ENCODE results near the gene XXYLT1. TPM values are rescaled to one million over a fixed set of nuclear protein-coding genes. Genes with fewer than 3 reads are reported as not detected.
"Not testable (repeated sequence)": the region's sequence is repeated elsewhere in the genome, so short reads cannot be mapped to it uniquely, and the experiment has no call there.

Gene XXYLT1
- polyA plus RNA-seq, 4 donors: 28.9 to 35.7 (median 31.3) TPM

DNA sequence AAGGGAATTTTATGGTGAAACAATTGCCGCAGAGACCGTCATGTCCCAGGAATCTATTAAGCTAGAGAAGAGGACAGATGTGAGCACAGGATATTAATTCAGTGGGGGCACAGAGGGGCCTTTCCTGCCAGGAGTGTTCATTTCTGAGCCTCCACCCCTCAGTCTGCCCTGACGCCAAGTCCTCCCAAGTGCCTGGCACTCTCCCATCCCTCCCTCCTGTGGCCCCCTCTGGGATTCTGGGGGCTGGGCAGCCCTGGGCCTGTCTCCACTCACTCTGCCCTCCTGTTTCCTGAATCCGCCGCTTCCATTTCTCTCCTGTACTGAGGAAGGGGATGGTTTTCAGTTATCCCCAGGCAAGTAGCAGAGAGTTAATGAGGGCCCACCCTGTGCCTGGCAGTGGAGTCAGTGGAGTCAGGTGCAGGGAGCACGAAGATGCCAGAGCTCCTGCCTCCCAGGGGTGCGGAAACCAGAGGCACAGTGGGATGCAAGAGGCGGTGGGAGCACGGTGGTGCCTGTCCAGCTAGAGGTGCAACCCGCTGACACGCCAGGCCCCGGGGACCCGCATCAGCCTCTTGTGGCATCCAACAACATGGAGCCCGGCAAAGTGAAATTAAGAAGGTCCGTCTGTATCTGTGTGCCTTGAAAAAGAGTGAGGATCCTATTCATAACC lies 212.5 kb downstream of the XXYLT1 start:
- DNase-seq (ENCODE audit: low read depth in 4 of 4, low spot score in 3 of 4): no peak

DNA sequence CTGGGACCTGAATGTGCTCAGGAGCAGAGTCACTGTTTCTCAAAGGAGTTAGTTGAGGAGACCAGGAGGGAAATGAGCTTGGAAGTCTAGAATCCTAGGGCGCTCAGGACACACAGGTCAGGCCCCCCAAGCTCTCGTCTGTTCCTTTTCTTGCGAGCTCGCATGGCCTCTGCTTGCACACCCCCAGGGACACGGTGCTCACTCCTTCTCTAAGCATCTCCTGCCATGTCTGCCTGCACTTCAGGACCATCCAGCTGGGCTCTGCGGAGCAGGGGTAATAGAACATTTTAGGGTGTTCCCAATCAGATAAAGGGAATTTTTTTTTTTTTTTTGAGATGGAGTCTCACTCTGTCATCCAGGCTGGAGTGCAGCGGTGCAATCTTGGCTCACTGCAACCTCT lies 213.2 kb downstream of the XXYLT1 start:
- no peak for DNase-seq (ENCODE audit: low read depth in 4 of 4, low spot score in 3 of 4)

DNA sequence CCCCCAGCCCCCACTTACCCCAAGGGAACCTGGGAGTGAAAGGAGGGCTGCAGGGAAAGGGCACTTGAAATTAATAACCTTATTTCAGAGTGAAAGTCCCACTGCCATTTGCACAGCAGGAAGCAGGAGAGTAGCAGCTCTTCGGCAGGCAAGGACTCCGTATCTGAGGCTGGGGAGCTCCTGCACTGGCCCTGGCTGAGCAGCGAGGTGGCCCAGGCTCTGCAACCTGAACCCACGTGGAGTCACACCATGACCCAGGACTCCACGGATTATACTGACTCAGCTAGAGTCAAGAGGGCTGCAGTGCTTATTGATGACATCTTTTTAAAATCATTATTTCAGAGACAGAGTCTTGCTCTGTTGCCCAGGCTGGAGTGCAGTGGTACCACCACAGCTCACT lies 214.5 kb downstream of the XXYLT1 start:
- DNase-seq (ENCODE audit: low read depth in 4 of 4, low spot score in 3 of 4): no peak

DNA sequence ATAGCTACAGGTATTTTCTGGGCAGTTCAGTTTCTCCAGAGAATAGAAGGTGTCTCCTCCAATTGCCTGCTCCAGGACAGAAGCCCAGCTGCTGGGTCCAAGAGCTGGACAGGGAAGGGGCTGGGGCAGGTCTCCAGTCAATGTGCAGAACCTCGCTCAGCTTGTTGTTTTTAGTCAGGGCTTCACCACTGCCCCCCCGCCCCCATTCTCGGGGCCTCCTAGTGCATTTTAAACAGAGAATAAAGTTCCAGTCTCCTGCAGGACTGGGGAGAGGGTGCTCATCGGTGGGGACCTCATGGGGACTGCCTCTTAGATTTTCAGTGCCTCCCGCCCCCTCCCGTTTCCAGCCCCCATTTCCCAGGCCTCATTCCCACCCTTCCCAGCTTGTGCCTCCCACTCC lies 216.6 kb downstream of the XXYLT1 start:
- DNase-seq (ENCODE audit: low read depth in 4 of 4, low spot score in 3 of 4): no peak

DNA sequence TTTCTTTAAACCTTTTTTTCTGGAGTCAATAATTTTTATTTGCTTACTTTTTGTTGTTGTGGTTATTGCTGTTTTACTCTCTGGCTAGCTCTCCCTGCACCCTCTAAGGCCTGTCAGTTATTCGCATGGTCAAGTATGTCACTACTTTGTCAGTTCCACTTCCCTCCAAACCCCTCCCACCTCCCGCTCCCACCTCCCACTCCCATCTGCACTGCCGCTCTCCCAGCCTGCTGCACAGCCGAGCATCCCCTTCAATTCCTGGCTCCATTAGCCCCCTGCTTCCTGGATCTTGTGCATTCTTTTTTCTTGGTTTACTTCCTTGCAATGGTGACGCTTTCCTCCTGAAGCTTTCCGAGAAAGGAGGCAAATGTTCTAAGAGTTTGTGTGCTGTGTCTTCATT lies 218.0 kb downstream of the XXYLT1 start:
- no peak for DNase-seq (ENCODE audit: low read depth in 4 of 4, low spot score in 3 of 4)

DNA sequence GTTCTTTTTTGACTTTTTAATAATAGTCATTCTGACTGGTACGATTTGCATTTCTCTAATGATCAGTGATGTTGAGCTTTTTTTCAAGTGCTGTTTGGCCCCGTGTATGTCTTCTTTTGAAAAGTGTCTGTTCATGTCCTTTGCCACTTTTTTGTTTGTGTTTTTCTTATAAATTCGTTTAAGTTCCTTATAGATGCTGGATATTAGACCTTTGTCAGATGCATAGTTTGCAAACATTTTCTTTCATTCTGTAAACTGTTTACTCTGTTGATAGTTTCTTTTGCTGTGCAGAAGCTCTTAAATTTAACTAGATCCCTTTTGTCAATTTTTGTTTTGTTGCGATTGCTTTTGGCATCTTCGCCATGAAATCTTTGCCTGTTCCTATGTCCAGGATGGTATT lies 220.7 kb downstream of the XXYLT1 start:
- not testable (repeated sequence) for DNase-seq (ENCODE audit: low read depth in 4 of 4, low spot score in 3 of 4)

DNA sequence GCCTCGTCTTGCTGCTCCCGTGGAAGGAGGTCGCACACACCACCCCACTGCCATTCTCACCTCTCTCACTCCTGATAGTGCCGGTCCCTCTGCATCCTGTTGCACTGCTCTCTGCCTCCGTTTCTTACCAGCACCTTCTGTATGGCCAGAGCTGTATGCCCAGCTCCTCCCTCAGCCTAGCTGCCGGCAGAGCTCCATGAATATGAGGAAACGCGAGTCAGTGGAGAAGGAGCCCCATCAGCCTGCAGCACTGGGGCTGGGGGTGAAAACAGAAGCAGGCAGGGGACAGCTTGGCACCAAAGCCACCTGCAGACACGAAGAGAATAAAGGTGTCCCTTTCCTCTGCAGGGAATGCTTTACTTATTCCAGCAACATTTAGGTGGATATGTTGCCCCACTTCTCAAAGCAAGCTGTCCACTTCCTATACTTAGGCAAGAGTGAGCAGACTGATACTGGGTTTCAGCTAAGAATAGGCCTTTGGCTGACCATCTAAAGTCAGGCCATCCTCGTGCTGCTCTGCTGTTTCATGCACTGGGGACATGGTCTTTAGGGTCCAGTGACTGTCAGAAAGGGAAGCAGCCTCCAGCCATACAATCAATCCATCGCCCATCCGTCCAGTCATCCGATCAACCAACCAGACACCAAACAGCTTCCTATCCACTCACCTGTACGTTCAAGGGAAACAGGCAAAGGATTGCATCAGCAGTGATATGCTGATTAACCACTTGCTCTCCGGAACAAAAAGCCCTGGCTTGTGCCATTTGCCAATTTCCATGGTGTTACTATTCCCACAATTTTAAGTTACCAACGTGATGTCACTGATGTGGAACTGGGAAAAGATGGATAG lies 222.7 kb downstream of the XXYLT1 start:
- no peak for DNase-seq (ENCODE audit: low read depth in 4 of 4, low spot score in 3 of 4)

DNA sequence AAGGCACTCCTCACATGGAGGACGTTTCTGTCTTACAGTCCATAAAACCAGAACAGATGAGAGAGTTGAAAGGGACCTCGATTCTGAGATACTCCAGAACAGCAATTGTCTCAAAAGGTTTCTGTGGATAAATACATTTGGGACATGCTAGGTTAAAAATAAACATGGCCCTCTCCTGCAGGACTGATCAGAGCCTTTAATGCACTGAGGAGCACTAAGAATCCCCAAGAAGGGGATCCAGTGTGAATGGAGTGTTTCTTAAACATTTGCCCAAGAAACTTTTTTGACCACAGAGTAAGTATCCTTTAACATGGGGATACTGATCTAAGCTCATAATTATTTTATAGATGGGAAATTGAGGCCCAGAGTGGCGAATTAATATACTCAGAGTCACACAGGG lies 223.4 kb downstream of the XXYLT1 start:
- DNase-seq (ENCODE audit: low read depth in 4 of 4, low spot score in 3 of 4): no peak

DNA sequence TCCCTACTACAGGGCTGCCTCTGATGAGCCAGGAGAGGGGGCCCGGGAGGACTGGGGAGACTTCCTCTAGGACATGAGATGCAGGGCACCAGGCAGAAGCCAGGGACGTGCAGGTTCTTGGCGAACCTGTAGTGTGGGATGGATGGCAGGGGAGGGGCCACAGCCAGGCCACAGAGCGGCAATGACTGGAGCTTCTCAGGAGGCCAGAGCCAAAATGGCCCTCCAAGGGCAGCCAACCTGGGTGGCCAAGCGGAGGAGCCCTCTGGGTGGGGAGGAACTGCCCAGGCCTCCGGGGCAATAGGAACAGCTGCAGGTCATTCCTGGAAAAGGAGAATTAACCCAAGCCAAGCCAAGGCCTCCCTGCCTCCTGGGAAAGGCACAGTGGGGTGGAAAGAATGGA lies 224.5 kb downstream of the XXYLT1 start:
- DNase-seq (ENCODE audit: low read depth in 4 of 4, low spot score in 3 of 4): no peak

DNA sequence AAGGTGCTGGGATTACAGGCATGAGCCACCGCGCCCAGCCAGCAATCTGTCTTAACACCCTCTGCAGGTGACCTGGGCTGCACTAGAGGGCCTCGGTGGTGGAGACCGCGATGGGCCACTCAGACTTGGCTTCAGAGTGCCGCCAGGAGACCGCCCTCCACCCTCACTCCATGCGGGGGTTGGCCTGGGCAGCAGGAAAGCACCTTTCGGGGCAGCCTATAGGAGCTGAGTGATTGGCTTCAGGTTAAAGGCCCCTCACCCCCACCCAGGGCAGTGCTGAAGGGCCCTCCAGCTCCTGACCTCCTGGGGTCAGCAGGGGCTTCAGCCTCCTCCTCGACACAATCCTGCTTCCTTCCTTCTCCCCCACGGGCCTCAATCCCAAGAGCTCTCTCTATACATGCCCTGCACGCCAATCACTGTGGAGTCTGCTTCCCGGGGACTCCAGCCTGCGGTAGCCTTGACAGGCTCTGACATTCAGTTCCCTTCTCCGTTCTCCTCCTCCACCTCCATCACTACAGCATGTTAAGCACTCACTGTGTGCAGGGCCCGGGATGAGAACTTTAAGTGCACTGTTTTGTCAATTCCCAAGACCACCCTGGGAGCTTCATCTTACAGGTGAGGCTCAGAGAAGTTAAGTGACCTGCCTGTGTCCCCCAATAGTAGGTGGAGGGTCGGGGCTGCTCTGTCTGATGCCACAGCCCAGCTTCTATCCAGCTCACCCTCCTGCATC lies 225.3 kb downstream of the XXYLT1 start:
- DNase-seq (ENCODE audit: low read depth in 4 of 4, low spot score in 3 of 4): no peak

DNA sequence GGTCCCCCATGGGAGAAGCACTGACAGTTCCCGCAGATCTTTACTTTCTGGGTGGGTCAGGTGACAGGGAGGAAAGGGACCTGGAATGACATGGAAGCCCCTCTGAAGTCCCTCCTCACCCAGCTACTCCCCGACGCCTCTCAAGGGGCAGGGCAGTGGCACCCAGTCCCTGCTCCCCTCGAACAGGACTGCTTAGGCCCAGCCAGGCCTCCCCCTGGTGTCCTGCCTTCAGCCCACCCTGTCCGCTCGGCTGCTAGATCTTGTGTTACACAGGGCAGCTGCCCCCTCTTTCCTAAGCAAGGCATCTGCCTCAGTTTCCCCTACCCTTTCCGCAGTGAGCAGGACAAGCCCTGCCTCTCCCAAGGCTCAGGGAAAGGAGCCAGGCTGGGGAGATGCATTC lies 226.5 kb downstream of the XXYLT1 start:
- DNase-seq (ENCODE audit: low read depth in 4 of 4, low spot score in 3 of 4): no peak

DNA sequence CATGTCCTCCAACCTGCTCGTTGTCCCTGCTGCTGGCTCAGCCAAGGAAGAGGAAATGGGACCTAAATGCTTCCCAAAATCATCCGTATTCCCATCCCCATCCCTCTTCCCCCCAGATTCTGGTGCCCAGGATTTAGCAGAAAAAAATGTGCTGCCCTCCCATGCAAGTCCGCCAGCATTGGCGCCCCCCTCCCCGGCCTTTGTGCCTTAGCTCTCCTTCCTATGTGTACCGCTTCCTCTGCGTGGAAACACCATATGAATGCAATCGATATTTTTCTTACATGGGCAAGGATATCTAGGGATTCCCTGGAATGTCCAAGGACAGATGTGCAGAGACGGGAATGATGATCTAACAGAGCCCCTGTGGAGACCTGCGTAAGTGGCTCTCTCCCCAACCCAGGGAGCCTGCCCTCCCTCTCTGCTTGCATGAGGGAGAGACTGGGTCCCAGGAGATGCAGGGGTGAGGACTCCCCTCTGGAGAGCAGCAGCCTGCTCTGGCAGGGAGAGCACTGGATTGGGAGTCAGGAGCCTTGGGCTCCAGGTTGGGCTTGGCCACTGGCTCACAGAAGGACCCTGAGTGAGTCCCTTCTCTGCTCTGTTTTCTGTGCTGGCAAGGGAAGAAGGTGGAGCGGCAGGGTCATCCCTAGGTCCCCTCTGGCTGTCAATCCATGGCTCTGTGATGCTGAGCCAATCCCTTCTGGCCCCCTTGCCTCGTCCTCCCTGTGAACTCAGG lies 227.2 kb downstream of the XXYLT1 start:
- no peak for DNase-seq (ENCODE audit: low read depth in 4 of 4, low spot score in 3 of 4)

DNA sequence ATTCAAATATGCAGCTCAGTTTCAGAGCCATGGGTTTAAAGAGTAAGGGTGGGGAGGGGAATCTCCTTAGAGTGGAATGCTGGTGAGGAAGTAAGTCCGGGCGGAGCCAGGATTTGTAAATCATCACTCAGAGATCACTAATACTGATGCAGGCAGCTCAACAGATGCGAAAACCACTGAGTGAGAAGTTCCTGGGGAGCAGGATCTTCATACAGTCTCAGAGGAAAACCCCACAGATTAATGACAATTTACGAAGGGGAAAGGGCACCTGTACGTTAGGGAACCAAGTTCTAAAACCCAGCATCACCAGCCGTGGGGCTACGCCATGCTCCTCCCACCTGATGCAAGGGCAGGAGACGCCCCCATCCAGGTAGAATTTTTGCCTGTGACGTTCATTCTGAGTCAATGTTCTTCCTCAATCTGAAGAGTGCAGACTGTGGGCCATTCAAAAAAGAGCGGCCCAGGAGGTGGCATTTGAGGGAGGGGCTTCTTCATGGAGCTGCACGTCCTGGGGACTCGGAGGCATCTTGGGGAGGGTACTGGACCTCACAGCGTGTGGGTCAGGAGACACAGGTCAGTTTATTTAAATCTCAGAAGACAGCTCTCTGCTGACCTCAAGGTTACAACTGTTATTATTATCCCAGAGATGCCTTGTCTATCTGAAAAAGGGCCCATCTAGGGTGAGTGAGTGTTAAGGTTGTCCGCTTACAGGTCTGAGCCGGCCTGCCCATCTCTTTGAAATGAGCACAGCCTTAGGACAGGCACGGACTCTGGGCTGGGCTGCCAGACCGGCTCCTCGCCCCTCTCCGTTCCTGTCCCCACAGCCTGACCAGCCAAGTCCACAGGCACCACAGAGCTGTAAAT lies 228.0 kb downstream of the XXYLT1 start:
- no peak for DNase-seq (ENCODE audit: low read depth in 4 of 4, low spot score in 3 of 4)

DNA sequence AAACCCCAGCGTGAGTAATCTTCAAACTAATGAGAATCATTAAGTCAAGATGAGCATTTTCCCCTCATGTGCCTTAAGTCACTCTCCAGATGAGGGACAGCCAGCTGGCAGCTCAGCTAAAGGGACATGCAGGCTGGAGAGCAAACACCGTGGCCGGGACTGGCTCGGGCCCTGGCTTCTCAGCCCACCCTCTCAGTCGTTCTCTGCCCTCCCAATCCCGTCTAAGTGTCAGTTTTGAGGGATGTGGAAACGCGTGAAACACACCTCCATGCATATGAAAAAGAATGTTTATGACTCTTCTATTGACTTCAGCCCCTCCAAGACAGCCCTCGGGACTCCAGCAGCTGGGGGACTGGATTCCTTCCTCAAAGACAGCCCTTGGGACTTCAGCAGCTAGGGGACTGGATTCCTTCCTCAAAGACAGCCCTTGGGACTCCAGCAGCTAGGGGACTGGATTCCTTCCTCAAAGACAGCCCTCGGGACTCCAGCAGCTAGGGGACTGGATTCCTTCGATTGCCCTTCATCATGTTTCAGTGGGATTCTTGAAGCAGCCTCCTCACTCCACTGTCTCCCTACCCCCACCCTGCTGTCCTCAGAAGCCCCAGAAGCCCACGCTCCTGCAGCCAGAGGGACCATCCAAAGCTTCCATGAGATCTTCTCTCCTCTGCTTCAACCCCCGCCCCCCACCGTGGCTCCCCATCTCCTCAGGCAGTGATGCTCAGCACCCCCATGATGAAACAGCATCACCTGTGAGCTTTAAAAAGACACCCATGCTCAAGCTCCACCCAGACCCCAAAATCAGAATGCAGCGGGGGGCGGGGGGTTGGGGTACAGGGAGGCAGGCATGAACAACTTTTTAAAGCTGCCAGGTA lies 228.9 kb downstream of the XXYLT1 start:
- DNase-seq (ENCODE audit: low read depth in 4 of 4, low spot score in 3 of 4): no peak

DNA sequence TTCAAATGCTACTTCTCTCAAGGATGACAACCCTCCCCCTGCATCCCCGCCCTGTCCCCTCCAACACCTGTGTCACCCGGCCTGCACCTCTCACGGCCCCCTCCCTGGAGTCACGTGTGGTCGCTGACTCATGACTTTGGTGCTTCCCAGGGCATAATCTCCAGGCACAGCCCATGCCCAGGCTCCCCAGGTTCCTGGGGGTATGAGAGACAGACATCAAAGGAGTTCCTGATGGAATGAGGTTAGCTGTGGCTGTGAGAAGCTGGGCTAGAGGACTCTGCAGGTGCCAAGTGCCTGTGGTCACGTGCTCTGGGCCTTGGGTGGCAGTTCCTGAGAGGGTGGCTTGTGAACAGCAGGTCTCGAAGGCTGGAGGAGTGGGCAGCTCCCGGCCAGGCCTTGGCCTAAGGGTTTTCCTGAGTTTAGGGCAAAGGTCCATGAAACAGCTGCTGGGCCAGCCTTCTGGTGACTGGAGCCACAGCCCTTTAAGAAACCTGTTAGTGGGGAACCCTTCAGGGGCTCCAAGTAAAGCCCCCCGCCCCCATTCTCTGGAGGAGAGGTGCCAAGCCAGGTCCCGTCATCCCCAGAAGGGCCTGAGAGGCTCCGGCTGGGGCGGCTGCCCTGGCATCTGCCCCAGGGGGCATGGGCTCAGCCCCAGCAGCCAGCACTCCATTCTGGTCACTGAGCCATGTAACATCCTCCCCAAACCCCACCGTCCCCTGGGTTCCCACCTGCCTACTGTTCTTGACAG lies 230.0 kb downstream of the XXYLT1 start:
- no peak for DNase-seq (ENCODE audit: low read depth in 4 of 4, low spot score in 3 of 4)

DNA sequence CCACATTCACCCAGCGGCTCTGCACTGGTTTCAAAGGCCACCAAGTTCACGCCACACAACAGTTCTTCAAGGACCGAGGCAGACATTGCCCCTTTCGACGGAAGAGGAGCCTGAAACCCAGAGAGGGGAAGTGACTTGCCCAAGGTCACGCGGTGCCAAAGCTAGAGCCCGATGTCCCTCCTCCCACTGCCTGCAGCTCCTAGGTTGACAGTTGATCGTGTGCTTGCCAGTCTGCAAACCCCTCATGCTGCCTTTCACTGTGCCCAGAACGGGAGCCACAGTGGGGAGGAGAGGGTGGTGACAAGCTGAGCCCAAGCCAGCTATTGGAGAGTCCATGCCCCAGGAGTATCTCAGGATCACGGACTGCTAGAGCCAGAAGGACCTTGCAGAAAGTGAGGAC lies 230.9 kb downstream of the XXYLT1 start:
- DNase-seq (ENCODE audit: low read depth in 4 of 4, low spot score in 3 of 4): no peak

DNA sequence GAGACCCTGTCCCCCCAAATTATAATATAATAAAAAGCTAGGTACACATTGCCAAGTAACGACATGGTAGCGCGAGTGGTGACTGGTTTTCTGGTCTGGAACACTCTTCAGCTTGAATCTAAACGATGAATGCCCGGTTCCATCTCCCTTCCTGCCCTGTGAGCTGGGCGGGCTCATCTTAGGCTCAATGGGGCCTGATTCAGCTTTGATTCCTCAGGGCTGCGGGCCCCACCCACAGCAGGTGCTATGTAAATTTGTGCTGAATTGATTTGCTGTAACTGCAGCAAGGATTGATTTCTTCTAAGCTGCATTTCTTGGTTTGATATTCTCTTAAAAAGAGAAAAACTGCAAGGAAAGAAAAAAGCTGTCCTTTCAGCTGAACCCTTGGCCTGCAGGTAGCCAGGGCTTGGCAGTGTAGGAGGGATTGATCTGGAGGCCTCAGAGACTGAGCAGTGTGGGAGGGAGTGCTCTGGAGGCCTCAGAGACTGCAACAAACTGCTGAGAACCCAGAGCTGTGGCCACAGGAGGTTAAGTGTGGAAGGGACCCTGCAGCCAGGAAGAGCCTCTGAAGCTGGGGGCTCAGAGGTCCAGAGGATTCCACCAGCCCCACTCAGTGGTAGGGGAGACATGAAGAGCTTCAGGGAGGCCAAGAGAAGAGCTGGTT lies 231.6 kb downstream of the XXYLT1 start:
- DNase-seq (ENCODE audit: low read depth in 4 of 4, low spot score in 3 of 4): no peak

DNA sequence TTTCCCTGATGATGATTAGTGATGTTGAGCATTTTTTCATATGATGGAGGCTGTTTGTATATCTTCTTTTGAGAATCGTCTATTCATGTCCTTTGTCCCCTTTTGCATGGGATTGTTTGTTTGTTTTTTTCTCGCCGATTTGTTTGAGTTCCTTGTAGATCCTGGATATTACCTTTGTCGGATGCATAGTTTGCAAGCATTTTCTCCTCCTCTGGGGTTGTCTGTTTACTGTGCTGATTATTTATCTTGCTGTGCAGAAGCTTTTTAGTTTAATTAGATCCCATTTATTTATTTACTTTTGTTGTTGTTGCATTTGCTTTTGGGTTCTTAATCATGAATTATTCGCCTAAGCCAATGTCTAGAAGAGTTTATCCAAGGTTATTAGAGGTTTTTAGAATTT lies 232.8 kb downstream of the XXYLT1 start:
- DNase-seq (ENCODE audit: low read depth in 4 of 4, low spot score in 3 of 4): no peak
